ENCODE measurements around the gene SFTPB. TPM values are rescaled to one million over a fixed set of nuclear protein-coding genes. Genes with fewer than 3 reads are reported as not detected.
A peak's percentile ranks its signal among the peaks of the same experiment; 100 is the strongest.
"Not testable (repeated sequence)": the region's sequence is repeated elsewhere in the genome, so short reads cannot be mapped to it uniquely, and the experiment has no call there.

Gene SFTPB
- total RNA-seq, 4 donors from 2014 or later: 0.25 TPM; not detected in 3

DNA sequence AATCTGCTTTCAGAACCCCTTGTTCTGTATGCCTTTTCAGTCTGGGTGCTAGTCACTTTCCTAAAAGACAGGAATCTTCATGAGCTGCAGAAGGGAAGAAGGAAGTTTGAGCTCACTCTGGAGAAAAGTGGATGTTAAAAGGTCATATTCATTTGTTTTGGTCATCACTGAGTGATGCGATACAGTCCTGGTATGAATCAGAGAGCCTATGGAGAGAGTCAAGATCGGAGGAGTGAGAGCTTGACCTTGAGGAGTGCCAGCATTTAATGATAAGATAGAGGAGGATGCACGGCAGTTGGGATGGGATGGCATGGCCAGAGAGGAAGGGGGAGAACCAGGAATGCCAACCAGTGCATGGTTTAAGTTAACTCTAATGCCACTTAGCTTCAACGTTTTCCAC is 32.4 kb downstream of the SFTPB start:
- DNase-seq (ENCODE audit: low spot score) (no peak), ATAC-seq (ENCODE audit: low FRiP score) (peak; percentile 69)
- TF ChIP-seq, protein P1, sequence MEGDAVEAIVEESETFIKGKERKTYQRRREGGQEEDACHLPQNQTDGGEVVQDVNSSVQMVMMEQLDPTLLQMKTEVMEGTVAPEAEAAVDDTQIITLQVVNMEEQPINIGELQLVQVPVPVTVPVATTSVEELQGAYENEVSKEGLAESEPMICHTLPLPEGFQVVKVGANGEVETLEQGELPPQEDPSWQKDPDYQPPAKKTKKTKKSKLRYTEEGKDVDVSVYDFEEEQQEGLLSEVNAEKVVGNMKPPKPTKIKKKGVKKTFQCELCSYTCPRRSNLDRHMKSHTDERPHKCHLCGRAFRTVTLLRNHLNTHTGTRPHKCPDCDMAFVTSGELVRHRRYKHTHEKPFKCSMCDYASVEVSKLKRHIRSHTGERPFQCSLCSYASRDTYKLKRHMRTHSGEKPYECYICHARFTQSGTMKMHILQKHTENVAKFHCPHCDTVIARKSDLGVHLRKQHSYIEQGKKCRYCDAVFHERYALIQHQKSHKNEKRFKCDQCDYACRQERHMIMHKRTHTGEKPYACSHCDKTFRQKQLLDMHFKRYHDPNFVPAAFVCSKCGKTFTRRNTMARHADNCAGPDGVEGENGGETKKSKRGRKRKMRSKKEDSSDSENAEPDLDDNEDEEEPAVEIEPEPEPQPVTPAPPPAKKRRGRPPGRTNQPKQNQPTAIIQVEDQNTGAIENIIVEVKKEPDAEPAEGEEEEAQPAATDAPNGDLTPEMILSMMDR (IDR thresholded peaks at IDR 0.05): no peak

DNA sequence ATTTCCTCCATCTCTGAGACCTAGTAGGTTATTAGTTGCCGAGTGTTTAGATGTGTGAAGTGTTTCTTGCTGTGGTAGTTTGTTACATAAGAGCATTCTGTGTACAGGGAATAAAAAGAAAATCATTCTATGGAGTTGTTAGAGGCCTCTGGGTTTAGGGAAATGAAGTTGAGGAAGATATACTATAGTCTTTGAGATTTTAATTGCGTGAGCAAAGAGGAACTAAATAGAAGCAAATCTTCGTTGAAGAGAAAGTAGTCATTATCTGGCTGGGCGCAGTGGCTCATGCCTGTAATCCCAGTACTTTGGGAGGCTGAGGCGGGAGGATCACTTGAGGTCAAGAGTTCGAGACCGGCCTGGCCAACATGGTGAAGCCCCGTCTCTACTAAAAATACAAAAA is 33.0 kb downstream of the SFTPB start:
- no peak for DNase-seq (ENCODE audit: low spot score)

DNA sequence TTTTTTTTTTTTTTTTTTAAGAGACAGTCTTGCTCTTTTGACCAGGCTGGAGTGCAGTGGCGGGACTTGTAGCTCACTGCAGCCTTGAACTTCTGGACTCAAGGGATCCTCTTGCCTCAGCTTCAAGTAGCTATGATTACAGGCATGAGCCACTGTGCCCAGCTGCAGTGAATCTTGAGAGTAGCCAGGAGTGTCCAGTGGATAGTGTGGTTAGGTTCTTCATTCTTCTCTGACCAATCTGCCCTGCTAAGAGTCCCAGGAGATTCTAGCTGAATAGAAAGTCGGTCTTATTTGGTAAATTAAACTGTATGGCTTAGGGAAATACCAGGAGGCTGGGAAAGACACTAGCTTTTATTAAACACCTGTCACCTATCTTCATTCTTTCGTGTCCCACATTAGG is 36.7 kb downstream of the SFTPB start:
- DNase-seq (ENCODE audit: low spot score) (no peak), ATAC-seq (ENCODE audit: low FRiP score) (no peak)
- TF ChIP-seq, protein P1 (IDR thresholded peaks at IDR 0.05): no peak

More for the DNA sequence above, 33.0 kb downstream of the SFTPB start:
- TF ChIP-seq, protein P1 (IDR thresholded peaks at IDR 0.05): no peak
- ATAC-seq (ENCODE audit: low FRiP score): no peak

DNA sequence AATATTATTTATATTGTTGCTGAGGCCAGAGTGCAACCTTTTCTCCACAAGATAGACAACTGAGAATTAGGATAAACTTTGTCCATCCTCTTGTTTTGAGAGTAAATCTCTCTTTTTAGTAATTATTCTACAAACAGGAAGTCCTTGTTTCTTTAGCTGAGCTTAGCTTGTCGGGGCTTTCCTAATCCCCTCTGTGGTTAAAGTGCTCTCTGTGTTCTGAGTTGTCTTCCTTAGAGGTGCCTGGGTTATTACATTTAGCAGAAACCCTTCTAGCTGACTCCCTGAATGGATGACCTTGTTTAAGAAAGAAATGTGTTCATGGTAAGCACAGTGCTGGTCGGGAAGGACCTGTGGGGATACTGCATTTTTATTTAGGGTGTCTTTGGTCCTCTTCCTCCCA is 39.3 kb downstream of the SFTPB start:
- no peak for DNase-seq (ENCODE audit: low spot score)
- TF ChIP-seq, protein P1 (IDR thresholded peaks at IDR 0.05): no peak

DNA sequence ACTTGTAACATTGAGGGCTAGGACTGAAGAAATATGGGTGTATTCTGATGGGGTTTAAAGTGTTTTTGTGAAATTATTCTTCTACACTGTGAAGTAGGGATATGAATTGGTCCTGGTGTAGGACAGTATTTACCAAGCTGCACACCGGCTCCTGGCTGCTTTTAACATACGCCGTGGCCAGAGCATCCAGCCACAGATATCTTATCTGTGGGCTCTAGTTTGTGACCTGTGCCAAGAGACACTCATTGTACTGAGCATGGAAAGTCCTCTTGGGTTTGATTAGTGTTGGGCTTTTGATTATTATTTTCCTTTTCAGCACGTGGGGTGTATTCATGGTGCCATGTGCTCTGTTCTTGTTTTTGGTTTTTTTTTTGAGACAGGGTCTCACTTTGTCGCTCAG is 44.0 kb downstream of the SFTPB start:
- TF ChIP-seq, protein P1 (IDR thresholded peaks at IDR 0.05): no peak
- DNase-seq (ENCODE audit: low spot score) (no peak), ATAC-seq (ENCODE audit: low FRiP score) (no peak)

More for the DNA sequence above, 39.3 kb downstream of the SFTPB start:
- no peak for ATAC-seq (ENCODE audit: low FRiP score)

DNA sequence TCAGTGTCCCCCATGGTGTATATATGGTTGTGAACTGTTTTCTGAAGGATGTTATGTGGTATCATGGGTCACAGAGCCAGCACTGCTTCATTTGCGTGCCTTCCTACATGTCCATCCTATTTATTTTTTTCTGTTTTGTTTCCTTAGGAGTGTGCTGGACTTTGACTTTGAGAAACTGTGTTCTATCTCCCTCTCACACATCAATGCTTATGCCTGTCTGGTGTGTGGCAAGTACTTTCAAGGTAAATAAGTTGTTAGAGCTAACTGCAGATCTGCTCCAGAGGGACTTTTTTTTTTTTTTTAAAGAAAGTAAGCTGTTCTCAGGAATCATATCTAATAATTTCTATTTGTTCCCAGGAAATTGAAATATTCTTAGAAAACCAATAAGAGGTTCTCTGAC is 46.7 kb downstream of the SFTPB start:
- TF ChIP-seq, protein P1 (IDR thresholded peaks at IDR 0.05): no peak
- ATAC-seq (ENCODE audit: low FRiP score) (no peak), DNase-seq (ENCODE audit: low spot score) (no peak)

DNA sequence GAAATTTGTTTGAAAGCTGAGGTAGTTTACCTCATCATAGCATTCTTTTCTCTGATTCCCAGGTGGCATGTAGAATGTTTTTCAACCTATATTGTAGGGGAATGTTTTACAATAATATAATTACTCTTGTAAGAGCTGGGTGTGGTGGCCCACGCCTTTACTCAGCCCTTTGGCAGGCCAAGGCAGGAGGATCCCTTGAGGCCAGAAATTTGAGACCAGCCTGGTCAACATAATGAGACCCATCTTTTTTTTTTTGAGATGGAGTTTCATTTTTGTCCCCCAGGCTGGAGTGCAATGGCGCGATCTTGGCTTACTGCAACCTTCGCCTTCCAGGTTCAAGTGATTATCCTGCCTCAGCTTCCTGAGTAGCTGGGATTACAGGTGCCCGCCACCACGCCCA is 48.4 kb downstream of the SFTPB start:
- TF ChIP-seq, protein P1 (IDR thresholded peaks at IDR 0.05): no peak
- ATAC-seq (ENCODE audit: low FRiP score) (no peak), DNase-seq (ENCODE audit: low spot score) (no peak)

DNA sequence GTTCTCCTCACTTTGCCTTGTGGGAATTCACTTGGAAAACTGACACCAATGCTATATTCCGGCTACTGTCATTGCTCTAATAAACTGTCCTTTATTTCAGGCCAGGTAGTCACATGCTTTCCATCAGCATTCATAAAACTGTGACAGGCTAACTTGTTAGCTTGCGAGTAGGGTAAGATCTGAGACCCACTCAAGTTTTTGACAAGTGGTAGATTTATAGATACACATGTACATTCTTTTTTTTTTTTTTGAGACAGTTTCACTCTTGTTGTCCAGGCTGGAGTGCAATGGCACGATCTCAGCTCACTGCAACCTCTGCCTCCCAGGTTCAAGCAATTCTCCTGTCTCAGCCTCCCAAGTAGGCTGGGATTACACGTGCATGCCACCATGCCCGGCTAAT is 50.3 kb downstream of the SFTPB start:
- ATAC-seq (ENCODE audit: low FRiP score); DNase-seq (ENCODE audit: low spot score): not testable (repeated sequence)

Measured in omental fat pad (tissue), 4 donors.